OCI-LY7 (cell line): ENCODE results near the gene SLC35F1.

Experiments used
- CTCF ChIP-seq: fragments of 200-600 bp; sonication (generic); conservative IDR thresholded peaks from 2 replicates; pipeline ENCODE4 v1.5.1; 2014; ENCODE audit warnings: mild to moderate bottlenecking, antibody characterized with exemption, low read length, moderate library complexity, mixed read lengths
- EZH2phosphoT487 ChIP-seq: fragments of 200-600 bp; sonication (generic); IDR thresholded peaks from 2 replicates; pipeline ENCODE4 v1.6.1; 2018; ENCODE audit warnings: low read depth, borderline replicate concordance, mild to moderate bottlenecking, mixed run types, antibody characterized with exemption, low read length, moderate library complexity, mixed read lengths

GRCh38 chr6:118097576-118097975 lies 190.5 kb downstream of the SLC35F1 start:
- no peak for TF ChIP-seq CTCF
- TF ChIP-seq EZH2phosphoT487 = no peak
